ENCODE data around the gene GRIK2. TPM values are rescaled to one million over a fixed set of nuclear protein-coding genes. Genes with fewer than 3 reads are reported as not detected.
"Not testable (repeated sequence)": the region's sequence is repeated elsewhere in the genome, so short reads cannot be mapped to it uniquely, and the experiment has no call there.

The GRIK2 gene
- polyA plus RNA-seq, 1 donor, result 3.1 TPM

DNA sequence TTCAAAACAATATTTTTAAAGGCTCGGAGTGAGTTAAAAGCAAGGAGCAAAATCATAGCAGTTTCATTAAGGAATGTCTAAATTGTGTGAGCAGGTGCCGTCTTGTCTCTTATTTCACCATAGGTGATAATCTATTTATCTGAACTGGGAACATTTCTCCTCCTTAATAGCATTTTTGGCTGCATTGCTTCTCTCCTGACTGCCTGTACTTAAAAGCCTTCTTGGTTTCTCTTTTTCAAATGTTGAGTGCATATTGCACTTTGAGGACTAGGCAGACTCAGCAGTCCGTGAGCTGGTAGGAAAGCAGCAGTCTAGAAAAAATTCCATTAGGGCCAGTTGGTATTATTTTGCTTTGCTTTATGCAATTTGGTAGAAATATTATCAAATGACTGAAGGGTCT, 645.9 kb downstream of the GRIK2 start:
- DNase-seq, result no peak

- DNase-seq, result no peak
Measured at GRCh38 chr6:102051001-102051400, 657.5 kb downstream of the GRIK2 start.

- DNase-seq, result no peak
Measured at GRCh38 chr6:102051720-102052119, 658.2 kb downstream of the GRIK2 start.

DNA sequence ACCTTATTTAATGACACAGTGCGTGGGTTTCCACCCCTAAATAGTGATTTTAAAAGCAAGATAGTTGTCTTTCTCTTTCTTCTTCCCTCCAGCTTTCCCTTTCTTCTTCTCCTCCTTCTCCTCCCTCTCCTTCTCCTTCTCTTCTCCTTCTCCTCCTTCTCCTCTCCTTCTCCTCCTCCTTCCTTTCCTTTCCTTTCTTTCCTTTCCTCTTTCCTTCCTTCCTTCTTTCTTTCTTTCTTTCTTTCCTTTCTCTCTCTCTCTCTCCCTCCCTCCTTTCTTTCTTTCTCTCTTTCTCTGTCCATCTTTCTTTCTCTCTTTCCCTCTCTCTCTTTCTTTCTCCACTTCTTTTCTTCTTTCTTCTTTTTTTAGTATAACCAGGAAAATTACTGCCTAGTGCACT, 670.6 kb downstream of the GRIK2 start:
- no peak for DNase-seq

GRCh38 chr6:102066301-102066700, 672.8 kb downstream of the GRIK2 start:
- DNase-seq, result no peak

GRCh38 chr6:102068349-102068929, 674.9 kb downstream of the GRIK2 start:
- DNase-seq, result no peak

GRCh38 chr6:102075539-102075938, 682.0 kb downstream of the GRIK2 start:
- DNase-seq, result no peak

DNA sequence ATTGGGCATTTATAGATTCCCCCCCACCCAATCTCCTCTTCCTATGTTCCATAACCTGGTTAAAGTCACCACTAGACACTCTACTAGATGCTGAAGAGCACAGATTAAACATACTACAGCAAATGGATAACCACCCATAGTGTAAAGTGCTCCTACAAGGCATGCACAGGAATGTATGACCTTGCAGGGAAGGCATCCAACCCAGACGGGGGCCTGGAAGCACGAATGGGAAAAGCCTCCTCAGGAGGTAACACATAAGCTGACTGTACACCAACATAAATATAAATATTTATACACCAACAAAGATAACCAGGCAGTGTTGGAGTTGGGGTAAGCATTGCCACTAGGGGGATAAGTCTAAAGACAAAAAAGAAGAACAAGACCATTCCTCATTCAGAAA, 691.7 kb downstream of the GRIK2 start:
- no peak for DNase-seq

DNA sequence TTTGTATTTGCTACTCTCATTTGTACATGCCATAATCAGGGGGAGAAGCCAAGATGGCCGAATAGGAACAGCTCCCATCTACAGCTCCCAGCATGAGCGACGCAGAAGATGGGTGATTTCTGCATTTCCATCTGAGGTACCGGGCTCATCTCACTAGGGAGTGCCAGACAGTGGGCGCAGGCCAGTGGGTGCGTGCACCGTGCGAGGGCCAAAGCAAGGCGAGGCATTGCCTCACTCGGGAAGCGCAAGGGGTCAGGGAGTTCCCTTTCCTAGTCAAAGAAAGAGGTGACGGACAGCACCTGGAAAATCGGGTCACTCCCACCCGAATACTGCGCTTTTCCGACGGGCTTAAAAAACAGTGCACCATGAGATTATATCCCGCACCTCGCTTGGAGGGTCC, 694.7 kb downstream of the GRIK2 start:
- not testable (repeated sequence) for DNase-seq

DNA sequence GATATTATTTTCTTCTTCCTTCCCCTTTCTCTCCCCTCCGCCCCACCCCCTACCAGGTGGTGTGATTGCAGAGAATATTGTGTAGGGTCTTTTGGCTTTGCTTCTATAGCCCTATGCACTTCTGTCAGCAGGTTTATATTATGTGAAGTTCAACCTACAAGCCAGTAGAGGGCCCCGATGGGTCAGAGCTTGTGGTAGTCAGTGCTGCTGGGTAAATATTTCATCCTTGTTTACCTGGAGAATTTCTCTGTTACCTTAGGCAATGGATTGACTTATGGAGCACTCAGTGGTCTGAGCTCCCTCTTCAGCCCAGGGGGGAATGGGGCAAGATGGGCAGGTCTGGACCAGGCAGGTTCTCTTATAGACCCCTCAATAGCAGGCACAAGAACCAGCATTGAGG, 720.9 kb downstream of the GRIK2 start:
- DNase-seq, result no peak

DNA sequence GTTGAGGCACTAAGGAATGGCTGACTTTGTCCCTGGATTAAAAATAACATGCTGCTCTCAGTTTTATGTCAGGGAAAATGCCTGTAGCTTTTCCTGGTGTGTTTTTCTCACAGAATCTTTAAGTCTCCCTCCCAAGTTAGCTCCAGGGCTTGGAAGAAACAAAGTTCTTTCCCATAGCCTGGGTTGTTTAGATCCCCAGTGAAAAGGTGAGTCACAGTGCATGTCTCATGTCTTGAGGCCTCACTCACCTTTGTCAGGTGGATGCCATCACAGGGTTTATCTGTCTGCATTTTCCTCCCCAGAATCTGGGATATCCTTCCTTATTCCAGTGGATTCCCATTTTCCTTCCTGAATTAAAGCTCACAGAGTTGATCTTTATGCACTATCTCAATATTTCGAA, 722.4 kb downstream of the GRIK2 start:
- DNase-seq, result no peak

DNA sequence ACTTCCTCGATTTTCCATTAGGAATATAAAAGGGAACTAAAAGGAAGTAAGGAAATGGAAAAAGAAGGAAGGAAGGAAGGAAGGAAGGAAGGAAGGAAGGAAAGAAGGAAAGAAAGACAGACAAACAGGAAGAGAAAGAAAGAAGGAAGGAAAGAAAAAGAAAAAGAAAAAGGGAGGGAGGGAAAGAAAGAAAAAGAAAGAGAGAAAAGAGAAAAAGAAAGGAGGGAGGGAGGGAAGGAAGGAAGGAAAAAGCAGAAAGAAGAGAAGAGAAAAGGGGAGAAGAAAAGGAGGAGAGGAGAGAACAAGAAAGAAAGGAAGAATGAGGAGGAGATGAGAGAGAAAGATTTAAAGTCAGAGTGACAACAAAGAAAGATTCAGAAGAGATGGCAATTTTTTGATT, 724.5 kb downstream of the GRIK2 start:
- DNase-seq, result no peak

All from hindlimb muscle (tissue), 1 donor.